T47D (cell line): ENCODE data around the gene NFATC4.
A peak's percentile ranks its signal among the peaks of the same experiment; 100 is the strongest.
"Not testable (repeated sequence)": the region's sequence is repeated elsewhere in the genome, so short reads cannot be mapped to it uniquely, and the experiment has no call there.

Experiments used
- DNase-seq, 2 experiments: peaks; one replicate each; pipeline versions ENCODE4 v3.0.0 to v3.0.0-alpha.2; 2011 to 2012; ENCODE audit warnings: low read depth in 1 of 2, low spot score in 1 of 2
- JUND ChIP-seq: IDR thresholded peaks from 2 replicates; pipeline ENCODE4 v1.6.1; 2012; ENCODE audit warnings: low read depth
- in situ Hi-C: cut with HindIII; loops from 2 replicates; pipeline ENCODE4 v1.10.0; 2016; ENCODE audit warnings: low sequenced_read_pairs, low pct_unique_long_range_greater_than_20kb

Gene NFATC4

DNA sequence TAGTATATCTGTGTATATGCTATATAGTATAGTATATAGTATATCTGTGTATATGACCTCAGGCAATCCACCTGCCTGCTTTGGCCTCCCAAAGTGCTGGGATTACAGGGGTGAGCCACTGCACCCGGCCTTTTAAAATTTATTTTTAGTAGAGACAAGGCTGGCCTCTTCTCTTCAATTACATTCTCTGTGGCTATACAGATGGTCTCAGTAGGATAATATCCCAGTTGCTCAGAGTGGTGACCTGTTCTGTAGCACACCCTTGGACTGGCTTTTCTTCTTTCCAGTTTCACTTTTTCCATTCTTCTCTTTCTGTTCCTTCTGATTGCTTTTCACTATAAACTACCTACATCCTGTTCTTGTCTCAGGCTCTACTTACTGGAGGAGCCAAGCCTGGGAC is 3.1 kb upstream of the NFATC4 start:
- no peak for TF ChIP-seq JUND
- in situ Hi-C loops = no loop called here

DNA sequence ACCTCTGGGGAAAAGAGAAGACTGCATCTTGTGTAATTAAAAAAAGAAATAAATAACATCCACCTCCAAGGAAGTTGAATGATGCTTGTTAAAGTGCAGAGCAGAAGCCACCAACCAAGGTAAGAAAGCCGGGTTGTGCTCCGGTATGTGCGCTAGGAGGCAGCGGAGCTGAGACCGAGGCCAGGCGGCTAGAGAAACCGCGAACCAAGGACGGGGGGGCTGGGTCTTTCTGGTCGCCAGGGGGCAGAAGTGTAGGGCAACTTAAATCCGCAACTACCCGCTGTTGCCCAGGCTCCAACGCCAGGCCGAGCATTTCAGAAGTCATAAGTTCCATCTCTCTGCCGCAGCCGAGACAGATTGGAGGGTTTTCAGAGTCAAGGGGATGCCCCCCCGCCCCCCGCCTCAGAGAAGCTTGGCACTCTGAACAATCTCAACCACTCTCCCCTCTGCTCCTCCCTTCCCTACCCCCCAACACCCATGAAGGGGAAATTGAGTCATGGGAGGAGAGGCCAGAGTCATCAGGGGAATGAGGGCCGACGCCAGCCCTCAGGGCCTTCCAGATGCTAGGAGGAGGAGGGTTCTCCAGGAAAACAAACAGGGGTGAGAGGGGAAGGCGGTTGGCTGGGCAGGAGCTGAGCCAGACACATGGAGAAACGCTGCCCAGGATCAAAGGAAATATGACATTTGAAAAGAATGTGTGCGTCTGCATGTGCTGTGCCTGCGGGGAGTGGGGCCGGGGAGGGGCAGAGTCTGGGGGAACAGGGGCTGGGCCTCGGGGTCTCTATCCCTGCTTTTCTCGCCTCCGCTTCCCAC is 2.2 kb upstream of the NFATC4 start:
- TF ChIP-seq JUND = no peak
- peak; percentile 21 to 91 for DNase-seq
- in situ Hi-C loops = no loop called here

More for the DNA sequence above, 3.1 kb upstream of the NFATC4 start:
- no peak for DNase-seq

DNA sequence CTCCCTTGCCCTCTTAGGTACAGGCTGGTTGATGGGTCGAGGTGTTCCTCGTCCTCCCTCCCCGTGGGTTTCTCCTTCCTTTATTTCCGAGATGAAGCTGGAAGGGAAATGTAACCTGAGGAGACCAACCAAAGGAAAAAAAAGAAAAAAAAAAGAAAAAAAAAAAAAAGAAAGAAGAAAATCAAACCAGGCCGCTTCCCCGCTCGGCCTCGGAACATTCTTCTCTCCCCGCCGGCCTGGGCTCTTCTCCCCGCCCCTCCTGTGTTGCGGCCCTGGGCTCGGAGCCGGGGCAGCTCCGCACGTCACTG is 1.6 kb upstream of the NFATC4 start:
- no peak for DNase-seq
- in situ Hi-C loops = no loop called here
- no peak for TF ChIP-seq JUND

DNA sequence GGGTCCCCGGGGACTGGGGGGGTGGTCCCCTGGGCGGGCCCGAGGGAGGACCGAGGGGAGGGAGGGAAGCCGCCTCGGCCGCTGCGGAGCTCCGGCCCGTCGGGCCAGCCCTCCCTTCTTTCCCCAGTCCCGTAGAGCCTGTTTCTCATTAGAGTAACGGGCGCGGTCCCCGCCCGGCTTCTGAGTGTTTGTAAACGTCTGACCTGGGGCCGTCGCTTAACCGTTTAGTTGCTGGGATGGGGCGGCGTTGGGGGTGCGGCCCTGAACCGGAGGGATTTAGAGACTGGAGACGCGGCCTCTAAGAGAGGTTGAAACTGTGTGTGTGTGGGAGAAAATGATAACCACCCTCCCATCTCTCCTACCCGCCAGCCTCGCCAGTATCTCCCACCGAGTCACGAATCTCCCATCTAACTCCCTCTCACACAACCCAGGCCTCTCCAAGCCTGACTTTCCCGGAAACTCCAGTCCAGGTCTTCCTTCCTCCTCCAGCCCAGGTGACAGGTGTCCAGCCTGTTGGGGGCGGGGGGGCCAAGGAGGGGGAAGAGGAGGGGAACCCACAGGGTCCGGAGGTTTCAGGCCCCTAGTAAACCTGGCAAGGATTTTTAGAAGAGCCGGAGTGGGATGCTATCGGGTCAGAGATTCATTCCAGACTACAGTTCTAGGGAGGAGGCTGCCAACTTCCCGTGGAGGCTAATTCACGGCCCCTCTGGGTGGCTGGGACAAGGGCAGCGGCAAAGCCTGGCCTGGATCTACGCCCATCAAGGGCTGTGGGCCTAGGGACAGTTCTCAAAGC is 1.1 kb upstream of the NFATC4 start:
- in situ Hi-C loops = no loop called here
- TF ChIP-seq JUND = no peak

DNA sequence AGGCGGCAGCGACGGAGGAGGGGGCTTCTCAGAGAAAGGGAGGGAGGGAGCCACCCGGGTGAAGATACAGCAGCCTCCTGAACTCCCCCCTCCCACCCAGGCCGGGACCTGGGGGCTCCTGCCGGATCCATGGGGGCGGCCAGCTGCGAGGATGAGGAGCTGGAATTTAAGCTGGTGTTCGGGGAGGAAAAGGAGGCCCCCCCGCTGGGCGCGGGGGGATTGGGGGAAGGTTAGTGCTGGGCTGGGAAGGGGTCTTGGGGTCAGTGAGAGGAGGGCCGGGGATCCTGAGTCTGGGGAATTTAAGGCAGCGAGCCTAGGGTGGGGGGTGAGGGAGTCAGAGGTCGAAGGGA is 203 bp downstream of the NFATC4 start:
- DNase-seq = no peak
- no peak for TF ChIP-seq JUND
- in situ Hi-C loops = no loop called here

More for the DNA sequence above, 1.1 kb upstream of the NFATC4 start:
- peak; percentile 58 to 98 for DNase-seq

DNA sequence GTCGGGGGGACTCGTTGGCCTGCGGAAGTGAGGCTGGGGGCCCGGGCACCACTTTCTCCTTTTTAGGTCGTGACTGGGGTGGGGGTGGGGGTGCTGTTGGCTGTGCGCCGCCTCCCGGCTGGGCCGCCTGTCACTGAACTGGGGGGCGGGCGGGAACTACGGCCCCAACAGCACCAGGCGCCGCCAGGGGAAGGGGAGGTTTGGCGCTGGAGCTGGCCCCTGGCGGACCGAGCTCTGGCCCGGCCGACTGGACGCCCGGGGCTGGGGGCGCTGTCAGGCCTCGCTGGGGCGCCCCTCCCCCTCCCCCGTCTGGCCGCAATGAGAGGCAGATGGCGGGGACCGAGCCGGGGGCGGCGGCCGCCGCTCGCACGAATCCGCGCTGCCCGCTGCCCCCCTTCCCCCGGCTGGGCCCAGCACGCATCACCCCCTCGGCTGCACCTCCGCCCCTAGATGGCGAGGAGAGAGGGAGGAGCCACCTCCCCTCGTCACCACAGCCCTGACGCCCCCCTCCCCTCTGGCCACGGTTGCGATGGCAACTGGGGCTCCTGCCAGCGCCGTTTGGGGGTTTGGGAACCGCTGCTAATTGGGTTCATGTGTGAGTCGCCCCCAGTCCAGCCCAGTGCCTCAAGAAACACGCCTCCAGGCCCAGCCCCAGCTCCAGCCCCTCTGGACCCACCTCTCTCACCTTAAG is 723 bp downstream of the NFATC4 start:
- DNase-seq = peak in 1 of 2 experiments; percentile 28
- in situ Hi-C loops = no loop called here
- TF ChIP-seq JUND = no peak

DNA sequence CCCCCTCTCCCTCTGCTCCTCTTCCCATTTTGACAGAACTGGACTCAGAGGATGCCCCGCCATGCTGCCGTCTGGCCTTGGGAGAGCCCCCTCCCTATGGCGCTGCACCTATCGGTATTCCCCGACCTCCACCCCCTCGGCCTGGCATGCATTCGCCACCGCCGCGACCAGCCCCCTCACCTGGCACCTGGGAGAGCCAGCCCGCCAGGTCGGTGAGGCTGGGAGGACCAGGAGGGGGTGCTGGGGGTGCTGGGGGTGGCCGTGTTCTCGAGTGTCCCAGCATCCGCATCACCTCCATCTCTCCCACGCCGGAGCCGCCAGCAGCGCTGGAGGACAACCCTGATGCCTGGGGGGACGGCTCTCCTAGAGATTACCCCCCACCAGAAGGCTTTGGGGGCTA is 1.5 kb downstream of the NFATC4 start:
- TF ChIP-seq JUND = no peak
- in situ Hi-C loops = no loop called here
- DNase-seq = no peak

DNA sequence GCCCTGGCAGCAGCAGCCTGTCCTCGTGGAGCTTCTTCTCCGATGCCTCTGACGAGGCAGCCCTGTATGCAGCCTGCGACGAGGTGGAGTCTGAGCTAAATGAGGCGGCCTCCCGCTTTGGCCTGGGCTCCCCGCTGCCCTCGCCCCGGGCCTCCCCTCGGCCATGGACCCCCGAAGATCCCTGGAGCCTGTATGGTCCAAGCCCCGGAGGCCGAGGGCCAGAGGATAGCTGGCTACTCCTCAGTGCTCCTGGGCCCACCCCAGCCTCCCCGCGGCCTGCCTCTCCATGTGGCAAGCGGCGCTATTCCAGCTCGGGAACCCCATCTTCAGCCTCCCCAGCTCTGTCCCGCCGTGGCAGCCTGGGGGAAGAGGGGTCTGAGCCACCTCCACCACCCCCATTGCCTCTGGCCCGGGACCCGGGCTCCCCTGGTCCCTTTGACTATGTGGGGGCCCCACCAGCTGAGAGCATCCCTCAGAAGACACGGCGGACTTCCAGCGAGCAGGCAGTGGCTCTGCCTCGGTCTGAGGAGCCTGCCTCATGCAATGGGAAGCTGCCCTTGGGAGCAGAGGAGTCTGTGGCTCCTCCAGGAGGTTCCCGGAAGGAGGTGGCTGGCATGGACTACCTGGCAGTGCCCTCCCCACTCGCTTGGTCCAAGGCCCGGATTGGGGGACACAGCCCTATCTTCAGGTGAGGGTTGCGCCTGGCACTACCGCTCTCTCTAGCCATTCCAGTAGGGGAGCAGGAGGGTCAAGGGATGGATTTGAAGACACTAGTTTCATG is 2.1 kb downstream of the NFATC4 start:
- TF ChIP-seq JUND = no peak
- in situ Hi-C loops = no loop called here
- DNase-seq = no peak

DNA sequence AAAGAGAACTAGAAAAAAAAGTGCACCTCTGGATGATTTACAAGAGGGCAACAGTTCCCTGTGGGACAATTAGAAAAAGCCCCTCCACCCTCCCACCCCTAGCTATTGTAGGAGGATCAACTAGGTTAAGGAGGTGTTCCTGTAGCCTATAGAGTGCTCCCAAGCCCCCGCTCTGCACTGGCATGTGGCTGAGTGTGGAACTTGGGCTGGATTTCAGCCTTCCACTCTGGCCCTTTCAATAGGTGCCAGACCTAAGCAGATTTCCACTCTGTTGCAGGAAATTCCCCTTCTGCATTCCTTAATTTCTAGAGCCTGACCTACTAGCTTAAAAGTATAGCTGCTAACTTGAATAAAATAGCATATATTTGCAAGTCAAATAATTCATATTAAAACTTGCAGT is 2.8 kb downstream of the NFATC4 start:
- DNase-seq = no peak

DNA sequence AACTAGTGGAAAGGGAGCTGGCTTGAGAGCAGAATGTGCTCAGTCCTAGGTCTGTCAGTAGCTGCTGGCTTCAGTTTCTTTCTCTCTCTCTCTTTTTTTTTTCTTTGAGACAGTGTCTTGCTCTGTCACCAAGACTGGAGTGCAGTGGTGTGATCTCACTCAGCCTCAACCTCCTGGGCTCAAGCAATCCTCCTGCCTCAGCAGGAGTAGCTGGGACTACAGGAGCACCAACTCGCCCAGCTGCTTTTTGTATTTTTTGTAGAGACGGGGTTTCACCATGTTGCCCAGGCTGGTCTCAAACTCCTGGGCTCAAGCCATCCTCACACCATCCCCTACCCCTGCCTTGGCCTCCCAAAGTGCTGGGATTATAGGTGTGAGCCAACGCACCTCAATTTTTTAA is 3.6 kb downstream of the NFATC4 start:
- in situ Hi-C loops, DNase-seq: not testable (repeated sequence)

More for the DNA sequence above, 2.8 kb downstream of the NFATC4 start:
- in situ Hi-C loops = no loop called here
- TF ChIP-seq JUND = no peak

DNA sequence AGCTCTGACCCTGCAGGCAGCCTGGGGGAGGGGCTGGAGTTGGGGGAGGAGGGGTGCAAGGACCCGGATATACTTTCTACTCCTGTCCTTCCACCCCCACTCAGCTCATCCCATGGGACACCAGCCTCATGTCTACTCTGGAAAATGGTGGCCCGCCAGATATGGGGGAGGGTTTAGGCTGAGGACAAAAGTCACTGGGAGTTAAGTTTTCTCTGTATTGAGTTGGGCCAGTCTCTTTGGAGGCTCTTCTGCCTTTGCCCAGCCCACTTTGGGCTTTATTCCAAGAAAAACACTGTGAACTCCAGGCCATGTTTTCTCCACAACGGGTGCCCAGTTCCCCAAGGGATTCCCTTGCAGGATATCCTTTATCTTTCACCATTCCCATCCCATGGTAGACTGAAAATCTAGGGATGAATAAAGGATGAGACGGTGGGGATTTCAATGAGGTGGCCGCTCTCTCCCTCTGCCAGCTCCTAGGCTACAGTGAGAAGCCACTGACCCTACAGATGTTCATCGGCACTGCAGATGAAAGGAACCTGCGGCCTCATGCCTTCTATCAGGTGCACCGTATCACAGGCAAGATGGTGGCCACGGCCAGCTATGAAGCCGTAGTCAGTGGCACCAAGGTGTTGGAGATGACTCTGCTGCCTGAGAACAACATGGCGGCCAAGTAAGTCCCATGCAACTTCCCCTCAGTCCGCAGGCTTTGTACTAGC is 4.9 kb downstream of the NFATC4 start:
- DNase-seq = no peak
- in situ Hi-C loops = no loop called here
- no peak for TF ChIP-seq JUND
